GM18907 (cell line): ENCODE results near the gene PRAC2.
"Not testable (repeated sequence)": the region's sequence is repeated elsewhere in the genome, so short reads cannot be mapped to it uniquely, and the experiment has no call there.

Experiments used
- ATAC-seq: cut with Tn5 transposase; IDR thresholded peaks from one replicate; pipeline ENCODE4 v1.9.1; 2021; ENCODE audit warnings: mild to moderate bottlenecking, moderate library complexity; ENCODE audit not compliant: unreplicated experiment

Gene PRAC2

GRCh38 chr17:48722915-48723422, at the start of gene PRAC2:
TSS of gene PRAC2 (plus strand) at chr17:48723185. CDS start at chr17:48724411, 1,226 bp downstream.
- ATAC-seq = no peak

GRCh38 chr17:48676963-48677558, 45.9 kb upstream of the PRAC2 start:
- ATAC-seq = no peak

GRCh38 chr17:48678141-48678971, 44.6 kb upstream of the PRAC2 start:
- no peak for ATAC-seq

GRCh38 chr17:48679385-48680096, 43.4 kb upstream of the PRAC2 start:
- ATAC-seq = no peak

GRCh38 chr17:48681609-48682008, 41.4 kb upstream of the PRAC2 start:
- ATAC-seq = no peak

GRCh38 chr17:48690655-48691054, 32.3 kb upstream of the PRAC2 start:
- no peak for ATAC-seq

- ATAC-seq = no peak
Observed at GRCh38 chr17:48692049-48692448, 30.9 kb upstream of the PRAC2 start.

- ATAC-seq = no peak
Observed at GRCh38 chr17:48693178-48693577, 29.8 kb upstream of the PRAC2 start.

- no peak for ATAC-seq
Observed at GRCh38 chr17:48701864-48702532, 21.0 kb upstream of the PRAC2 start.

- ATAC-seq = no peak
Observed at GRCh38 chr17:48704361-48705248, 18.4 kb upstream of the PRAC2 start.

GRCh38 chr17:48711128-48711527, 11.9 kb upstream of the PRAC2 start:
- ATAC-seq = no peak

- ATAC-seq = no peak
Observed at GRCh38 chr17:48715496-48716399, 7.2 kb upstream of the PRAC2 start.

GRCh38 chr17:48716549-48716948, 6.4 kb upstream of the PRAC2 start:
- ATAC-seq = not testable (repeated sequence)

- ATAC-seq = no peak
Observed at GRCh38 chr17:48717367-48718226, 5.4 kb upstream of the PRAC2 start.

- no peak for ATAC-seq
Observed at GRCh38 chr17:48718227-48718760, 4.7 kb upstream of the PRAC2 start.

- ATAC-seq = no peak
Observed at GRCh38 chr17:48718761-48719641, 4.0 kb upstream of the PRAC2 start.
